ENCODE measurements around the gene NANOS3.

The NANOS3 gene

DNA sequence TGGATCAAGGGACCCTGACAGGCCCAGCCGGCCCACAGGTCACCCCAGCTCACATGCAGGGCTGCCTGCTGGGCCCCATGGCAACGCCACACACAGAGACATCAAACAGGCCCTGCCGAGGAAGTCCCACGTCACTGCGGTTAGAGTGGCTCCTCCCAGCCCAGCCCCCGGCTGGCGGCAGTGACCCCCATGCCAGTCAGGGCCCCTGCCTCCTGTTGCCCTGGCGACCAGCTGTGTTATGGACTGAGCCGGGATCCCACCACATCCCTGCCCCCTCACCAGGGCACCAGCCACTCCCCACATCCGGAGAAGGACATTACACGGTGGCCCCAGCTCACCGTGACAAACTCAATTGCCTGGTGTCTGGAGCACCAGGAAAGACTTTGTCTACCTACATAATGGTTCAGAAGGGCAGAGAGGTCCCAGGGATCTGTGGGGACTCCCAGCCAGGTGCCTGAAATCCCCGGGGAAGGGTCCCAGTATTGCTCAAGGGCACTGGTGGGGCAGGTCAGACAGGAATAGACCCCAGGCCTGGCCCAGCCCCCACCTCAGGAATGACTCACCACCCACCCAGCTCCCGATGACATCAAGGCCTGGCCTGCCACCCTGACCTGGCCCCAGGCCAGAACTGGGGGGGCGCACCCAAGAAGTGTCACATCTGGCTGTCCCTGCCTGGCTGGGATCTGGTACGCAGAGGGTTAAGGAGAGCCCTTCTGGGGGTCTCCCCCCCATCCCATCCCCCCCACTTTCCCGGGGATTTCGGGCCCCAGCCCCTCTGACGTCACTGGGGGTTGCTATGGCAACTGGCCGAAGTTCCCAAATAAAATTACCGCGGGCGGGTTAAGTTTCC is 30.2 kb upstream of the NANOS3 start:
- no peak for TF ChIP-seq CTCF (IDR thresholded peaks at IDR 0.05)
- DNase-seq (ENCODE audit: low spot score), result peak; percentile 97
- H3K4me3 ChIP-seq, result peak overlapping the region; percentile 78
- H3K27ac ChIP-seq, result peak overlapping the region; percentile 100

DNA sequence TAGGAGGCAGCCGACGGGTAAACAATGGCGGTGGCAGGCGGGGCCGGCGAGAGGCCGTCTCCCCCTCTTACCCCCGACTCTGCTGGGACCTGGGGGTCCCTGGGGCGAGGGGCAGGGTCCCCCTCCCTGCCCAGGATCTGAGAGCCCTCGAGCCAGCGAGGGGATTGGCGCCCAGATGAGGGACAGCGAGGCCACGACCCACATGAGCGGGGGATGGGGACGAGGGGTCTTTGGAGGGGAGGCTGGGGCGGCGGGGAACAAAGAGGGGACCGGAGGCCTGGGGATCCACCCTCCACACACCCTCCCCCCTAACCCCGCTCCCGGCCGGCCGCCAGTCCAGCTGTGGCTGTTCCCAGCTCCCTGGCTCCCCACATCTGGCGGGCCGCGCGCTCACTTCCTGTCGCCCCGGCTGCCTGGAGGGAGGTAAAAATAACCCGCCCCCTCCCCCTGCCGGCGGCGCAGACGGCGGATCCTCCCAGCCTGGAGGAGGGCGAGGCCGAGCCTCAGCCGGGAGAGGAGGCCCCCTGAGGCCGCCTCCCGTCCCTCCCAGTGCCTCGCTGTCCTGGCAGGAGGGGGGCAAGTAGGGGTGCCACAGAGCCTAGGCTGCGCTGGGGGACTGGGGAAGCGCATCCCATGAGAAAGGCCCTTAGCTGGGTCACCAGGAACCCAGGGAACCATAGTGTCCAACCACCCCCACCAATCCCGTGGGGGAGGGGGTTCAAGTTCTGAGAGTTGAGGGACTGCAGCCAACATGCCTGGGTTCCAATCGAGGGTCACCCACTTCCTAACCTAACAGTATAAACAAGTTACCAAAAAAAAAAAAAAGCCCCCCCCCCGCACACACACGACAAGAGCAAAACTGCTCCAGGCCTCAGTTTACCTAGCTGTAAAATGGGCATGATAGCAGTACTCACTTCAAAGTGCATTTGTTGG is 29.3 kb upstream of the NANOS3 start:
- H3K27ac ChIP-seq, result peak overlapping the region; percentile 100
- peak; percentile 97 for DNase-seq (ENCODE audit: low spot score)
- peak overlapping the region; percentile 78 for H3K4me3 ChIP-seq
- TF ChIP-seq CTCF (IDR thresholded peaks at IDR 0.05), result peak; percentile 21

DNA sequence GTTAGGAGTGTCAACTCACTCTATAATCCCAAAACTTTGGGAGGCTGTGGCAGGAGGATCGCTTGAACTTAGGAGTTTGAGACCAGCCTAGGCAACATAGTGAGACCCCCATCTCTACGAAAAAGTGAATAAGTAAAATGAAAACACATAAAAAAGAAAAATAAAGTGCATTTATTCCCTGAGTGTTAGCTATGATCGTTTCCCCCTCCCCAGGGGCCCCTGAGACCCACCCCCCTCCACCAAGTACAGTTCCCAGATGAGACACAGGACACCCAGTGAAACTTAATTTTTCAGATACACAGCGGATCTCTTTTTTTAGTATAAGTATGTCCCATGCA is 28.6 kb upstream of the NANOS3 start:
- Histone ChIP-seq H3K4me3 (no peak overlapping the region), H3K27ac (peak overlapping the region; percentile 100)
- no peak for DNase-seq (ENCODE audit: low spot score)
- no peak for TF ChIP-seq CTCF (IDR thresholded peaks at IDR 0.05)

DNA sequence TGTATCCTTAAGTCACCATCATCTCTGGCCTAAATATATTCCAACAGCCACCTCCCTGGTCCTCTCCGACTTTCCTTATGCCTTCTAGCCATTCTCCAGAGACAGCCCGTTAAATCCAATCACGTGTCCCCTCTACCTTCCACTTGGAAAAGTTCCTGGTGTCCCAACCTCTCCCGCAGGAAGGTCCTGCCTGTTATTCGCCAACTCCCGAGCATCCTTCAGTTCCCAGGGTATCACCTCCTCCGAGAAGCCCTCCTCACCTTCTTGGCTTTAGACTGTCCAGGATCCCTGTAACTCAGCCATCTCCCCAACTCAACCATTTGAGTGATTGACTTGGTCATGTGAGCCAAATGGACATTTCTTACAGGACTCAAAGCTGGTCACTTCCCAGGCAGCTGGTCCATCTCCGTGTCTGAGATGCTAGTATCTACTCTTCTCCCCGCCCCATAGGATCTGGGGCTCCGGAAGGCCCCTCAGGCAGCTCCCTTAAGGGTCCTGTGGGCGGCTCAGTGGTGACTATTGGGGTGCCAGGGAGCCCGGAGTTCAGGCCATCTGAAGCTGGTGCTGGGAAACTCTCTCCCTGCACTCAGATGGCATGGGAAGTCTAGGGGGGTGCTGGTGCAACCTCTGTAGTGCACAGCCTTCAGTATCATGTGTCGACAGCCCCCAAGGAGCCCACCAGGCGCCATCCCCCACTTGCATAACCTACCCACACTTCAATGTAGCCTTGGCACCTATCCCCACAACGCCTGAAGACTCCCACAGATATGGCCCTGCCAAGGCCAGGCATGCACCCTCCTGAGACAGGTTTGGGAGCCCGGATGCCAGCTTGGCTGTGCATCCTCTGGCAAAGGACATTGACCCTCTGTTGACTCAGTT is 27.9 kb upstream of the NANOS3 start:
- no peak for TF ChIP-seq CTCF (IDR thresholded peaks at IDR 0.05)
- DNase-seq (ENCODE audit: low spot score), result no peak
- Histone ChIP-seq H3K4me3 (no peak overlapping the region), H3K27ac (peak overlapping the region; percentile 100)

DNA sequence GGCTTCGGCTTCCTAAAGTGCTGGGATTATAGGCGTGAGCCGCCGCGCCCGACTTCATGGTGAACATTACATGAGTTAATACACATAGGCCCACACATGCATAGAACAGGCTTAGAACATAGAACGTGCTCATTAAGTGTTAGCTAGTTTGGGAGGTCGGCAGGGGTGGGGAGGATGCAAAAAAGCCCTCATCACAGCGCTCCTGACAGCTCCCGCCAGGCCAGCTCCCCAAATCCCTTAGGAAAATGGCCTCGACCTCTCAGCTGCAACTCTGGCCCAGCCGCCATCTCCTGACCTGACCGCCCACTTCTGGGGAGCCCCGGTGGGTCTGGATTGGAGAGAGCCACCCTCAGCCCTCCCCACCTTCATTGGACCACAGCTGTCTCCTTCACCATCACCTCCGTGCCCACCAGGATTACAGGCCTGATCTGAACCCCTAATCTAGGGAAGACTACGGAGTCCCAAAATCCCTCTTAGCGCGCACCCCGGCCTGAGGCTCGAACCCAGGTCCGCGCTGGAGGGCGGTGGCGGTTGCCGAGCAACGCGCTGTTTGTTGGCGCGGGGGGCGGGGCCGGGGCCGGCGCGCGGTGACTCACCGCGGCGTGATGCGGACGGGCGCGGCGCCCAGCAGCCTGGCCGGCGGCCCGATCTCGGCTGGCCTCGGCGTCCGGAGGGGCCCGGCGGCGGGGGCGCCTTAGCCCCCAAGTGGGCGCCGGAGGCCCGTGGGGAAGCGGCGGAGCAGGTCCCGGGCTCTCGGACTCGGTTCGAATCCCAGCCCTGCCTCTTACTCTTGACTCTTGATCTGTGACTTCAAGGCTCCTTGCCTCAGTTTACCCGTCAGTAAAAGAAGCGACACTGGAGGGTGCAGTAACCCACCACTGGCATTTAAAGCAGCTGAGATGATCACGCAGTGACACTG is 26.7 kb upstream of the NANOS3 start:
- no peak for TF ChIP-seq CTCF (IDR thresholded peaks at IDR 0.05)
- H3K27ac ChIP-seq, result peak overlapping the region; percentile 100
- H3K4me3 ChIP-seq, result peak overlapping the region; percentile 63
- peak; percentile 89 for DNase-seq (ENCODE audit: low spot score)
